DOHH2 (cell line): ENCODE measurements around the gene PDE1C.

Source experiments
- H3F3A ChIP-seq: fragments of 200-600 bp; sonication (generic), shearing (Covaris generic); 2 replicates; pipeline ENCODE4 v1.6.0; 2016; ENCODE audit warnings: antibody characterized with exemption, mild to moderate bottlenecking; ENCODE audit not compliant: control insufficient read depth, insufficient read depth
- H3K27ac ChIP-seq: fragments of 200-600 bp; sonication (generic); 2 replicates; pipeline ENCODE4 v1.5.1; 2014; ENCODE audit warnings: low read depth, mild to moderate bottlenecking, low read length, moderate library complexity
- H3K27me3 ChIP-seq: fragments of 200-600 bp; sonication (generic); 2 replicates; pipeline ENCODE4 v1.6.1; 2014; ENCODE audit warnings: mild to moderate bottlenecking, low read length, mixed read lengths; ENCODE audit not compliant: control insufficient read depth
- H3K36me3 ChIP-seq: fragments of 200-600 bp; sonication (generic); 2 replicates; pipeline ENCODE4 v1.6.1; 2014; ENCODE audit warnings: mild to moderate bottlenecking, low read length, moderate library complexity, mixed read lengths; ENCODE audit not compliant: control insufficient read depth
- H3K4me1 ChIP-seq: fragments of 200-600 bp; sonication (generic); 2 replicates; pipeline ENCODE4 v1.6.1; 2014; ENCODE audit warnings: mild to moderate bottlenecking, low read length, mixed read lengths; ENCODE audit not compliant: control insufficient read depth
- H3K4me2 ChIP-seq: fragments of 200-600 bp; sonication (generic); 2 replicates; pipeline ENCODE4 v1.6.0; 2014; ENCODE audit warnings: mild to moderate bottlenecking, low read length, moderate library complexity
- H3K4me3 ChIP-seq: fragments of 200-600 bp; sonication (generic); 2 replicates; pipeline ENCODE4 v1.5.1; 2014; ENCODE audit warnings: mild to moderate bottlenecking, low read length, mixed read lengths
- H3K79me2 ChIP-seq: fragments of 200-600 bp; sonication (generic); 2 replicates; pipeline ENCODE4 v1.6.1; 2014; ENCODE audit warnings: mild to moderate bottlenecking, low read length, mixed read lengths; ENCODE audit not compliant: control insufficient read depth
- H3K9me2 ChIP-seq: fragments of 200-600 bp; sonication (generic); replicated peaks from 2 replicates; pipeline ENCODE4 v1.6.1; 2014; ENCODE audit warnings: mild to moderate bottlenecking, low read length, mixed read lengths; ENCODE audit not compliant: control insufficient read depth
- H3K9me3 ChIP-seq: fragments of 200-600 bp; sonication (generic); 2 replicates; pipeline ENCODE4 v1.6.1; 2014; ENCODE audit warnings: antibody characterized with exemption, low read length, mixed read lengths; ENCODE audit not compliant: control insufficient read depth, insufficient read depth
- H4K20me1 ChIP-seq: fragments of 200-600 bp; sonication (generic); 2 replicates; pipeline ENCODE4 v1.6.0; 2014; ENCODE audit warnings: low read depth, mild to moderate bottlenecking, antibody characterized with exemption, low read length, moderate library complexity; ENCODE audit not compliant: control insufficient read depth, insufficient read depth
- EZH2phosphoT487 ChIP-seq: fragments of 200-600 bp; sonication (generic); IDR thresholded peaks from 2 replicates; pipeline ENCODE4 v1.6.1; 2017; ENCODE audit warnings: borderline replicate concordance, mild to moderate bottlenecking, antibody characterized with exemption, low read length, moderate library complexity, mixed read lengths
- TF ChIP-seq, protein P1 (sequence below): fragments of 200-600 bp; sonication (generic); IDR thresholded peaks from one replicate; pipeline ENCODE4 v1.5.1; 2014; ENCODE audit warnings: antibody characterized with exemption, mild to moderate bottlenecking, low read depth, low read length; ENCODE audit not compliant: poor library complexity, severe bottlenecking

The PDE1C gene

GRCh38 chr7:31882187-31882586 is 188.0 kb downstream of the PDE1C start:
- Histone ChIP-seq H3K4me1 (no peaks in the 10 kb centered on the region), H3K4me3 (no peak overlapping the region), H3K36me3 (no peaks in the 10 kb centered on the region), H3K27me3 (no peaks in the 10 kb centered on the region), H3K9me3 (peaks cover 7% of the 10 kb centered on the region; the same call in 1 of the 2 replicates), H3F3A (no peaks in the 10 kb centered on the region), H3K9me2 (no peaks in the 10 kb centered on the region), H3K27ac (no peak overlapping the region), H3K79me2 (no peaks in the 10 kb centered on the region), H3K4me2 (no peak overlapping the region), H4K20me1 (no peaks in the 10 kb centered on the region)
- TF ChIP-seq EZH2phosphoT487, result no peak
- TF ChIP-seq, protein P1, sequence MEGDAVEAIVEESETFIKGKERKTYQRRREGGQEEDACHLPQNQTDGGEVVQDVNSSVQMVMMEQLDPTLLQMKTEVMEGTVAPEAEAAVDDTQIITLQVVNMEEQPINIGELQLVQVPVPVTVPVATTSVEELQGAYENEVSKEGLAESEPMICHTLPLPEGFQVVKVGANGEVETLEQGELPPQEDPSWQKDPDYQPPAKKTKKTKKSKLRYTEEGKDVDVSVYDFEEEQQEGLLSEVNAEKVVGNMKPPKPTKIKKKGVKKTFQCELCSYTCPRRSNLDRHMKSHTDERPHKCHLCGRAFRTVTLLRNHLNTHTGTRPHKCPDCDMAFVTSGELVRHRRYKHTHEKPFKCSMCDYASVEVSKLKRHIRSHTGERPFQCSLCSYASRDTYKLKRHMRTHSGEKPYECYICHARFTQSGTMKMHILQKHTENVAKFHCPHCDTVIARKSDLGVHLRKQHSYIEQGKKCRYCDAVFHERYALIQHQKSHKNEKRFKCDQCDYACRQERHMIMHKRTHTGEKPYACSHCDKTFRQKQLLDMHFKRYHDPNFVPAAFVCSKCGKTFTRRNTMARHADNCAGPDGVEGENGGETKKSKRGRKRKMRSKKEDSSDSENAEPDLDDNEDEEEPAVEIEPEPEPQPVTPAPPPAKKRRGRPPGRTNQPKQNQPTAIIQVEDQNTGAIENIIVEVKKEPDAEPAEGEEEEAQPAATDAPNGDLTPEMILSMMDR, result no peak

DNA sequence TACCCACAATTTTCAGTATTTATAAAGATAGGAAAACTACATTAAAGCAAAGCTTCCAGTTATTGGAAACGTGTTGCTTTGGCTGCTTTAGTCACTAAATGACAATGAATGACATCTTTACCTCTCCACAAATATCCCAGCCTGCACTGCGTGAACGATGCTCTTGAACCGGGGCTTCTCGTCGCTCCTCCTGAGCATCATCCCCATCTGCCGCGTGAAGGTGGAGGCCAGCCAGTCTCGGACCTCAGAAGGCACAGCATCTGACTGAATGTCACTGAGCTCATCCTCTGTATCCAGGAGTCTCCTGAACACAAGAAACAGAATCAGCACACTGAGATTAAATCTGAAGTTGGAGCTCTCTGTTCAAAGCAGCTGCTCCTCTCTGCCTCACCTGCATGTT is 191.3 kb downstream of the PDE1C start:
- Histone ChIP-seq H3K4me1 (no peaks in the 10 kb centered on the region), H3F3A (no peaks in the 10 kb centered on the region), H3K4me3 (no peak overlapping the region), H3K27ac (no peak overlapping the region), H3K27me3 (no peaks in the 10 kb centered on the region), H3K79me2 (no peaks in the 10 kb centered on the region), H4K20me1 (no peaks in the 10 kb centered on the region), H3K36me3 (no peaks in the 10 kb centered on the region), H3K9me2 (no peaks in the 10 kb centered on the region), H3K4me2 (no peak overlapping the region), H3K9me3 (no peaks in the 10 kb centered on the region)
- no peak for TF ChIP-seq EZH2phosphoT487
- TF ChIP-seq, protein P1, result no peak

- H3K9me3 ChIP-seq, result no peaks in the 10 kb centered on the region
- H3F3A ChIP-seq, result no peaks in the 10 kb centered on the region
- H3K4me1 ChIP-seq, result no peaks in the 10 kb centered on the region
- H3K4me2 ChIP-seq, result no peak overlapping the region
- no peaks in the 10 kb centered on the region for H3K9me2 ChIP-seq
- H3K27me3 ChIP-seq, result no peaks in the 10 kb centered on the region
- TF ChIP-seq, protein P1, result no peak
- TF ChIP-seq EZH2phosphoT487, result no peak
- no peak overlapping the region for H3K4me3 ChIP-seq
- H3K79me2 ChIP-seq, result no peaks in the 10 kb centered on the region
- H4K20me1 ChIP-seq, result no peaks in the 10 kb centered on the region
- H3K27ac ChIP-seq, result no peak overlapping the region
- no peaks in the 10 kb centered on the region for H3K36me3 ChIP-seq
Observed at GRCh38 chr7:31875424-31875823, 194.8 kb downstream of the PDE1C start.
